OCI-LY7 (cell line): Measurements from ENCODE around the gene SDF4.

ENCODE experiments used
- EZH2phosphoT487 ChIP-seq: fragments of 200-600 bp; sonication (generic); IDR thresholded peaks from 2 replicates; pipeline ENCODE4 v1.6.1; 2018; ENCODE audit warnings: low read depth, borderline replicate concordance, mild to moderate bottlenecking, mixed run types, antibody characterized with exemption, low read length, moderate library complexity, mixed read lengths
- TF ChIP-seq, protein P1 (sequence below): fragments of 200-600 bp; sonication (generic); conservative IDR thresholded peaks from 2 replicates; pipeline ENCODE4 v1.5.1; 2014; ENCODE audit warnings: mild to moderate bottlenecking, antibody characterized with exemption, low read length, moderate library complexity, mixed read lengths

DNA sequence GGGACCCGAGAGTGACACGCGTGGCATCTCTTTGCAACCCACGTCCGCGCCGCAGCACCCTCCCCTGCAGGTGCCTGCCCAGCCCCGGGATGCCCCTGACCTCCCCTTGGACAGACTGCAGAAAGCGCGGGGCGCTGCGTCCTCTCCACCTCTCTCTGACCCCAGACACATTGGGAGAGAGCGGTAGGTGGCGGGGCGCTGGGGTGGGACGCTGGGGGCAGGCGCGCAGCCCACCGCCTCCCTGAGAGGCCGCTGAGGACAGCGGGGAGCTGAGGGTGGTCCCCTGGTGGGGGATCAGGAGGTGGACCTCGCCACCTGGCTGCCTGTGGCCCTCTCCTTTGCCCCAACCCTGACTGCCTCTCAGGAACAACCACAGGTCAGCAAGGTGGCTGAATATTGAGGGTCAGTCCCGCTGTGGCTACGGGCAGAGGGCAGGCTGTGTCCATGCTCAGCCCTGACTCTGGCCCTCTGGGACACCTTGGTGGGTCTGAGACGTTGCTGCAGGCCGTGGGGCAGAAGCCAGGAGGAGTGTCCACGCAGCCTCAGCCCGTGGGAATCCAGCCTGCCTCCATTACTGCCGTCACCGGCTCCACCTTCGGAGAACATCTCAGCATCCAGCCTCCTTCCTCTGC lies 42.6 kb upstream of the SDF4 start:
- TF ChIP-seq, protein P1, sequence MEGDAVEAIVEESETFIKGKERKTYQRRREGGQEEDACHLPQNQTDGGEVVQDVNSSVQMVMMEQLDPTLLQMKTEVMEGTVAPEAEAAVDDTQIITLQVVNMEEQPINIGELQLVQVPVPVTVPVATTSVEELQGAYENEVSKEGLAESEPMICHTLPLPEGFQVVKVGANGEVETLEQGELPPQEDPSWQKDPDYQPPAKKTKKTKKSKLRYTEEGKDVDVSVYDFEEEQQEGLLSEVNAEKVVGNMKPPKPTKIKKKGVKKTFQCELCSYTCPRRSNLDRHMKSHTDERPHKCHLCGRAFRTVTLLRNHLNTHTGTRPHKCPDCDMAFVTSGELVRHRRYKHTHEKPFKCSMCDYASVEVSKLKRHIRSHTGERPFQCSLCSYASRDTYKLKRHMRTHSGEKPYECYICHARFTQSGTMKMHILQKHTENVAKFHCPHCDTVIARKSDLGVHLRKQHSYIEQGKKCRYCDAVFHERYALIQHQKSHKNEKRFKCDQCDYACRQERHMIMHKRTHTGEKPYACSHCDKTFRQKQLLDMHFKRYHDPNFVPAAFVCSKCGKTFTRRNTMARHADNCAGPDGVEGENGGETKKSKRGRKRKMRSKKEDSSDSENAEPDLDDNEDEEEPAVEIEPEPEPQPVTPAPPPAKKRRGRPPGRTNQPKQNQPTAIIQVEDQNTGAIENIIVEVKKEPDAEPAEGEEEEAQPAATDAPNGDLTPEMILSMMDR, result no peak
- no peak for TF ChIP-seq EZH2phosphoT487
